ENCODE data around the gene CBLN3.

The CBLN3 gene

GRCh38 chr14:24378981-24379906 is 50.2 kb downstream of the CBLN3 start:
- no peak for FAIRE-seq

DNA sequence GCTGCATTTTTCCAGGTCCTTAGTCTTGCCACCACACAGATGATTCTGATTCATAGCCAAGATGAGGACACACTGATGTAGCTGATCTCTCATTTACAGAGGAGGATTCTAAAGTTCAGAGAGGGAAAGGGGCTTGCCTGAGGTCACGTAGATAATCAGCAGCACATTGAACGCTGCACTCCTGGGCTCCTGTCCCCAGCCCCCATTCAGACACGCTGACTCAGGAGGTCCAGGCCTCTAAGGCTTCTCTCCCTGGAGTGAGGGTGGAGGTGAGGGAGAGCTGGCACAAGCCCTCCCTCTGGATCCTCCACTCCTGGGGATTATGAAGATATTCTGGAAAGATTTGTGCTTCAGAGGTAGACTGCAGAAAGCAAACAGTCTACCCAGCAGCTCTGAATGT is 51.1 kb downstream of the CBLN3 start:
- no peak for FAIRE-seq

- no peak for FAIRE-seq
Measured at GRCh38 chr14:24377657-24378056, 51.8 kb downstream of the CBLN3 start.

GRCh38 chr14:24377126-24377525 is 52.3 kb downstream of the CBLN3 start:
- no peak for FAIRE-seq
